ENCODE measurements around the gene BBX. TPM values are rescaled to one million over a fixed set of nuclear protein-coding genes. Genes with fewer than 3 reads are reported as not detected.

The BBX gene
- polyA plus RNA-seq, 6 donors from 2014 or later, result 124 to 158 (median 139) TPM

DNA sequence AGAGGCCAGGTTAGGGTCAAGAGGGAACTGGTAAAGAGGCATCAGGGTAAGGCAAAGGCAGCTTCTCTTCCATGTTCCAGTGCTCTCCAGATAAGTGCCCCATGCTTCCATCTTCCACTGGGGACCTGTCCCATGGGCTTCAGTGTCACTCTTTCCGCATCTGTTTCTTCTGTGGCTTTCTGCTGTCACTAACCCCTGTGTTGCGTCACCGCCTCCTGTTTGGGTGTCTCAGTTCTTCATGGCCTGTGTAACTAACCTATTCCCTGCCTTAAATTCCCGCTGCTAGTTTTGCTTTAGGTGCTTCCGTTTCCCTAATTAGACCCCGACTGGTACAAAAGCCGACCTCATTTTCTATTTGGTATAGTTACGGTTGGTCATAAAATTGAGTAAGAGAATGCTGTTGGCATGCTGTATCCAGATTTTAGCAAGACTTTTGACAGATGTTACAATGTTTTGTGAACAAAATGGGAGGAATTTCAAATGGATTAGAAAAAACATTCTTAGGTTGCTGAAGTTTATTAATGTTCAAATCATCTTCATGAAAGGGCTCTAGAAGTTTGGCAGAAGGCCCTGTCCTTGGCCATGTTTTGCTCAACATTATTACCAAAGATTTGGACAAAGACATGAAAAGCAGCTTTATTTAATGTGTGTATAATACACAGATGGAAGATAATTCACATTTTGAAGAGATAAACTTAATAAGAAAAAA lies 245.3 kb downstream of the BBX start:
- peaks cover 0 to 8% (median 6%) of the 10 kb centered on the region in 7 donors for H3K9me3 Mint-ChIP-seq
- DNase-seq, result no peak
- no peak for ATAC-seq (ENCODE audit: low read depth in 2 of 2)
- H3K27me3 Mint-ChIP-seq, result no peaks in the 10 kb centered on the region
- peaks cover 23 to 32% of the 10 kb centered on the region in 2 donors for H3K36me3 Mint-ChIP-seq
- no peak overlapping the region for H3K4me3 Mint-ChIP-seq
- peaks cover 15 to 21% (median 17%) of the 10 kb centered on the region in 3 donors for H3K4me1 Mint-ChIP-seq
- peak overlapping the region in 4 of 6 donors; percentile 33 to 57 (median 48) for H3K27ac Mint-ChIP-seq

DNA sequence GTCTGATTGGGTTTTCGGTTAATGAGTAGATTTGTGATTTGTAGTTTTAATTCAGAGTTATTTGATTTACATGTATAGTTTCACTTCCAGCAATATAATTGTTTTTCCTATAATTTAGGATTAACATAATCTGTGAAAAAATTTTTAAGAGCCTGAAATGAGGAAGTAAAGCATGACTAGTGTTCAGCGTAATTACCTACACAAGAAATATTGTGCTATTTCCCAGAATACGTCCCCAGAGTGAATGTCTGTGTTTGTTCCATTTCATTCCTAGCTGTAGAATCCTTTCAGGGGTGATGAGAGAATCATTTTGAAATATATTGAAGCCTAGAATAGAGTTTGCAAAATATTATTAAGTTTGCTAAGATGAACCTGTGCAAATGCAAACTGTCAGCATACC lies 247.1 kb downstream of the BBX start:
- ATAC-seq (ENCODE audit: low read depth in 2 of 2), result peak in 1 of 2 donors; percentile 58

DNA sequence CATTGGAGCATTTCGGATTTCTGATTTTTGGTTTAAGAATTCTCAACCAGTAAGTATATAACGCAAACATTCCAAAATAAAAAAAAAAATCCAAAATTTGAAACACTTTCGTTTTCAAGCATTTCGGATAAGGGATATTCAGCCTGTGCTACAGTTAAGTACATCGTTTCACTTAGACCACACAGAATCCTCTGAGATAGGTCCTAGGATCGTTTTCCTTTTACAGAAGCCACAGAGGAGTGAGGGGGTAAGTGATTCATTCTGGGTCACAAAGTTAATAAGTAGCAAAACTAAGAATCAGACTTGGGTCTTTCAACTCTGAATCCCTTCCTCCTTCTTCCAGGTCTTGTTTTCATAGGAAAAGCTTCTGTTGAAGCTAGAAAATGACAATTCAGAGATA lies 249.3 kb downstream of the BBX start:
- Mint-ChIP-seq H3K9me3 (no peaks in the 10 kb centered on the region), H3K27ac (no peak overlapping the region), H3K4me3 (no peak overlapping the region), H3K4me1 (peaks cover 15 to 21% (median 17%) of the 10 kb centered on the region in 3 donors), H3K27me3 (no peaks in the 10 kb centered on the region), H3K36me3 (peaks cover 13 to 14% of the 10 kb centered on the region in 2 donors)
- DNase-seq (no peak), ATAC-seq (ENCODE audit: low read depth in 2 of 2) (no peak)

More for the DNA sequence above, 247.1 kb downstream of the BBX start:
- Mint-ChIP-seq H3K4me3 (peak overlapping the region in 1 of 8 donors; percentile 17), H3K4me1 (peaks cover 15 to 21% (median 17%) of the 10 kb centered on the region in 3 donors), H3K27me3 (no peaks in the 10 kb centered on the region), H3K36me3 (peaks cover 24 to 25% of the 10 kb centered on the region in 2 donors), H3K27ac (peak overlapping the region in 2 of 6 donors; percentile 1 to 46), H3K9me3 (peaks cover 0 to 8% (median 6%) of the 10 kb centered on the region in 7 donors)
- DNase-seq, result no peak

DNA sequence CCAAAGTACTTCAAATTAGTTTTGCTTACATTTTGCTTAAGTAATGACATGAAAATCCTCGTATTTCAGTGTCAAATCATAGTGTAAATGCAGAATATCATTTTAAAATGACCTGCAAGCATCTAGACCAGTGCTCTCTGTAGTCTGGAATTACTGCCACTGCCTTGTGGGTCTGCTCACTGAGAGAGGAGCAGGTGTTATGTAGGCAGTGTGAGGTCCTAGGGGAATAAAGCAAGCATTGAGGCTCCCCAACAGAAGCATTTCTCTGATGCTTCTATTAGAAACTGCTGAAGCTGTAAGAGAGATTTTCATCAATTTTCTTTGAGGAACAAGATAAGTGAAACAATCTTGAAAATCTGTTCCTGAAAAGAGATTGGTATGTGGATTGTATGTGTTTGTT lies 253.2 kb downstream of the BBX start:
- ATAC-seq (ENCODE audit: low read depth in 2 of 2) (no peak), DNase-seq (no peak)
- no peaks in the 10 kb centered on the region for H3K9me3 Mint-ChIP-seq
- no peak overlapping the region for H3K4me3 Mint-ChIP-seq
- peak overlapping the region in 1 of 6 donors; percentile 30 for H3K27ac Mint-ChIP-seq
- H3K27me3 Mint-ChIP-seq, result no peaks in the 10 kb centered on the region
- H3K36me3 Mint-ChIP-seq, result peaks cover 20 to 21% of the 10 kb centered on the region in 2 donors
- no peaks in the 10 kb centered on the region for H3K4me1 Mint-ChIP-seq

DNA sequence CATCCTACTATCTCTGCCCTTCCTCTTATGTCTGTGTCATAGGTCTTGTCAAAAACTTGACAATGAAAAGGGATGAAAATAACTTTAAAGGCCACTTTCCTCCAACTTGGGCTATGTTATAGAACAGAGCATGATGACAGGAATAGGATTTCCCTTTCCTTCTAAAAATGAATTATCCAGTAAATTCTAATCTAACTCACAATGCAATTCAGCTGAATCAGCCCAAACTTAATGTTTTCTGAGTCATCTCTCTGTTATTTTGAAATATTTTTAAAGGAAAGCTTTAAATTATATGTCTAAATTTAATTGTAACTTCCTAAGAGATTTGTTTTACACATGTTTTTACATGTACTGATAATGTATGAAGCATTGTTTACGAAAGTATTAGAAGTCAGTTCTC lies 258.5 kb downstream of the BBX start:
- Mint-ChIP-seq H3K9me3 (no peaks in the 10 kb centered on the region), H3K4me3 (no peak overlapping the region), H3K27me3 (no peaks in the 10 kb centered on the region), H3K27ac (no peak overlapping the region), H3K4me1 (no peaks in the 10 kb centered on the region), H3K36me3 (peaks cover 20 to 41% of the 10 kb centered on the region in 2 donors)
- DNase-seq (no peak), ATAC-seq (ENCODE audit: low read depth in 2 of 2) (no peak)

DNA sequence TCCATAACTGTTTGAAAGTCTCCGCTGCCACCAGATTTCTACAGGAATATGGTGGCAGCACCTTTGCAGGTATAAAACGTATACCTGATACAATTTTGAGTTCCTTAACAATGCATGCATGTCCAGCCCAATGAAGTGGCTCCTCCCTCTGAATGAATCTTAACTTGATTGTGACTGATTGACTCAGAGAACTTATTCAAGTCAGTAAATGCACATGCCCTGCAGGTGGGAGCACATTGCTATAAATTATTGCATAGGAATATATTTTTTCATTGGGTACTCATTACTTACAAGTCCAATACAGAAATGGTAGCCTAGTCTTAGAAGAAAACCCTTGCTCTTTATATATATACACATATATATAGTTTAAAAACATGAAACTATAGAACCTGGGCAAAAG lies 259.3 kb downstream of the BBX start:
- no peak overlapping the region for H3K4me3 Mint-ChIP-seq
- H3K27me3 Mint-ChIP-seq, result no peaks in the 10 kb centered on the region
- H3K4me1 Mint-ChIP-seq, result no peaks in the 10 kb centered on the region
- ATAC-seq (ENCODE audit: low read depth in 2 of 2), result no peak
- H3K9me3 Mint-ChIP-seq, result no peaks in the 10 kb centered on the region
- H3K27ac Mint-ChIP-seq, result no peak overlapping the region
- DNase-seq, result no peak
- H3K36me3 Mint-ChIP-seq, result peaks cover 18 to 49% of the 10 kb centered on the region in 2 donors

- no peak for DNase-seq
- ATAC-seq (ENCODE audit: low read depth in 2 of 2), result no peak
- Mint-ChIP-seq H3K27me3 (no peaks in the 10 kb centered on the region), H3K9me3 (peaks cover 0 to 12% (median 5%) of the 10 kb centered on the region in 7 donors), H3K4me1 (peaks cover 16 to 27% (median 23%) of the 10 kb centered on the region in 3 donors), H3K4me3 (no peak overlapping the region), H3K27ac (peak overlapping the region in 3 of 6 donors; percentile 6 to 37 (median 35)), H3K36me3 (peaks cover 40 to 58% of the 10 kb centered on the region in 2 donors)
These were observed 267.9 kb downstream of the BBX start for GRCh38 chr3:107790612-107791011.

DNA sequence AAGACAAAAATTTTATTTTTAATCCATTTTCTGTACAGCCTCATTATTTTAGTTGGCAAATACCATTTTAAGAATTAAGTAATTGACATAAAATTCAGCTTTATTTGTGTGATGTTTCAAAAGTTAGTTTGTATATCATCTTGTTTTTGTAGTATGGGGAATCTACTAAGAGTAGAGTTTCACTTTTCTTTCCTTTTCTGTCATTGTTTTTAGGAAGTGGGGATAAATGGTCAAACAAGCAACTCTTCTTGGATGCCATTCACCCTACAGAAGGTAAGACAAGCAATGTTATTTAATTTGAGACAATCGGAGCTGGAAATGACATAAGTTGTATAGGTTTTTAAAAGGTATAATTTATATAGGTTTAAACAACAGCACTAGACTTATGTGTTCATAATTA lies 268.3 kb downstream of the BBX start:
- H3K36me3 Mint-ChIP-seq, result peaks cover 42 to 57% of the 10 kb centered on the region in 2 donors
- peaks cover 20 to 31% (median 25%) of the 10 kb centered on the region in 3 donors for H3K4me1 Mint-ChIP-seq
- H3K27me3 Mint-ChIP-seq, result no peaks in the 10 kb centered on the region
- H3K9me3 Mint-ChIP-seq, result peaks cover 0 to 12% (median 5%) of the 10 kb centered on the region in 7 donors
- no peak overlapping the region for H3K4me3 Mint-ChIP-seq
- ATAC-seq (ENCODE audit: low read depth in 2 of 2) (no peak), DNase-seq (no peak)
- peak overlapping the region in 1 of 6 donors; percentile 19 for H3K27ac Mint-ChIP-seq

GRCh38 chr3:107791450-107791849 lies 268.7 kb downstream of the BBX start:
- H3K27ac Mint-ChIP-seq, result peak overlapping the region in 3 of 6 donors; percentile 19 to 86 (median 83)
- peaks cover 0 to 12% (median 5%) of the 10 kb centered on the region in 7 donors for H3K9me3 Mint-ChIP-seq
- H3K4me3 Mint-ChIP-seq, result no peak overlapping the region
- ATAC-seq (ENCODE audit: low read depth in 2 of 2), result no peak
- H3K4me1 Mint-ChIP-seq, result peaks cover 23 to 34% (median 25%) of the 10 kb centered on the region in 3 donors
- peaks cover 42 to 54% of the 10 kb centered on the region in 2 donors for H3K36me3 Mint-ChIP-seq
- no peak for DNase-seq
- no peaks in the 10 kb centered on the region for H3K27me3 Mint-ChIP-seq

DNA sequence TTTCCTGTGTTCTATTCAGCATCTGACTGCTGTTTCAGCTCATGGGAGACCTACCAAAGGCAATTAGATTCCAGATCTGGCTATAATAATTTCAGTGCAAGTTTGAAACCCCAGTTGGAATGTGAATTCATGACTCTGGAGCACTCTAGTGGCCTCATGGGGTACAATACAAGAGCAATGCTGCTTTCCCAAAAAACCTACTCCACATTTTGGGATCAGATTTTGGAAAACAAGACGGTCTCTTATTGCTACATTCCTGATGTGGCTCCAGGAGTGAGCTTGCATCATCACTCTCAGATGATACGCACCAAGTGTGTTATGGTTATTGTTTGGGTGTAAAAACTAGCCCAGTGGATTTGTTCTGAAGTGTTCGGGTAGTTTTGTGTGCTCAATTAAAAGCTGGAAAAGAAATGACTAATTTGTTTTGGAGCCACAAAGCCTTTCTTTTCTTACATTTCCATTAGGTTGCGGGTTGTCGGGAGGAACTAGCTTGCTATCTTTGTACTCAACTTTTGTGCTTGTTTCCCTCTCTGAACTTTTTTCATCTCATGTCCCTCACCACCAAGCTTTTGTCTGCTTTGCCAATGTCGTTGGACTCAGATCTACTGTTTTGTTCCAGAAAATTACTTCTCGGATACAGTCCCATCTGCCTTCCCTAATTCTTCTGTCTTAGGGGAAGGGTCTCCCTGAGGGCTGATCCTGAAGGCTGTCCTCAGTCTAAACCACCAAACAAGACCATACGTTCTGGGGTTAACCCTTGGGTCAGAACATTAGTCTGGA lies 272.1 kb downstream of the BBX start:
- Mint-ChIP-seq H3K4me3 (peak overlapping the region in 3 of 8 donors; percentile 16 to 91 (median 81)), H3K27ac (peak overlapping the region; percentile 33 to 96 (median 88)), H3K4me1 (peaks cover 21 to 32% (median 24%) of the 10 kb centered on the region in 3 donors), H3K27me3 (no peaks in the 10 kb centered on the region), H3K36me3 (peaks cover 19 to 37% of the 10 kb centered on the region in 2 donors), H3K9me3 (peaks cover 0 to 8% (median 4%) of the 10 kb centered on the region in 7 donors)
- DNase-seq (no peak), ATAC-seq (ENCODE audit: low read depth in 2 of 2) (no peak)

DNA sequence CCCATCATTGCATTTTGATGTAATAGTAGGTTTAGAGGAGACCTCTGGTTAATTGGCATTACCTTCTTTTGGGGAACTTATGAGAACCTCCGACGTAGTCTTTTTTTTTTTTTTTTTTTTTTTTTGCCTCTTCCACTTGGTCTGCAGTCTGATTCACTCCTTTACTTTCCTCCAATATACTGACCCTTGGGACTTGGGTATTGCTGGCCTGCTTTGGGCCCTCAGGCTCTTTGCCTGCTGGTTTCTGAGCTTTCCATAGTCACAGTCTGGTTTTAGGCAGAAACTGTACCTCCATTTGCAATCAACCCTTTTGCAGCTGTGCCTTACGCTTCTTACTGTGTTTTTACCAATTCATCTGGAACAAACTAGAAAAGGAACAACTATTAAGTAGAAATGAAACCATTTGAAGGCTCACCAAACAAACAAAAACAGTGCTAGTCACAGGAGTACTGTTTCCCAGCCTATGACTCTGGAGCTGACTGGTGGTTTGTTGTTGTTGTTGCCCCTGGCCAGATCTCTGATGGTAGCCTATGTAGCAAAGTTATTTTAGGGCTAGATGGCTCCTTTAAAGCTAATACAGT lies 272.8 kb downstream of the BBX start:
- ATAC-seq (ENCODE audit: low read depth in 2 of 2) (peak; percentile 76 to 79), DNase-seq (peak; percentile 36)
- Mint-ChIP-seq H3K4me1 (peaks cover 14 to 24% (median 17%) of the 10 kb centered on the region in 3 donors), H3K36me3 (peaks cover 15 to 29% of the 10 kb centered on the region in 2 donors), H3K4me3 (peak overlapping the region; percentile 4 to 91 (median 75)), H3K27ac (peak overlapping the region; percentile 88 to 98 (median 96)), H3K27me3 (no peaks in the 10 kb centered on the region), H3K9me3 (peaks cover 0 to under 1% (median 0%) of the 10 kb centered on the region in 7 donors)

DNA sequence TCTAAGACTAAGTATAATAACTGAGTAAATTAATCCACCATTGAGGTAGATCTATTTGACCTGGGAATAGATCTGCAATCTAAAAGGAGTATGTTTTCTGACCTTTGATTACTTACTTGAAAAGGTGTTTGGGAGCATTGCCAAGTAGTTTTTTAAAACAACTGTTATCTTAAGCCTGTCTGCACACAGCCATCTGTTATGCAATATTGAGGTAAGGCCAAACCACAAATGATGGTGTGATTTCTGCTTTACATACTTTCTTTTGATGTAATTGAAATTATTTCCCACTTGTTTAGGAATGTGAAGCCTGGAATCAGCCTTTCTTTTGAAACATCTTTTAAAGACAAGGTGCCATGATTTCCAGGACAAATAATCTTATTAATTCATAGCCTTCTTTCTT lies 274.0 kb downstream of the BBX start:
- ATAC-seq (ENCODE audit: low read depth in 2 of 2) (no peak), DNase-seq (no peak)
- peaks cover 15 to 21% (median 17%) of the 10 kb centered on the region in 3 donors for H3K4me1 Mint-ChIP-seq
- peak overlapping the region in 1 of 6 donors; percentile 44 for H3K27ac Mint-ChIP-seq
- H3K27me3 Mint-ChIP-seq, result no peaks in the 10 kb centered on the region
- H3K9me3 Mint-ChIP-seq, result no peaks in the 10 kb centered on the region
- H3K4me3 Mint-ChIP-seq, result no peak overlapping the region
- H3K36me3 Mint-ChIP-seq, result peaks cover 20 to 32% of the 10 kb centered on the region in 2 donors

- Mint-ChIP-seq H3K36me3 (peaks cover 22 to 25% of the 10 kb centered on the region in 2 donors), H3K27ac (peak overlapping the region in 3 of 6 donors; percentile 7 to 68 (median 62)), H3K4me3 (no peak overlapping the region), H3K27me3 (no peaks in the 10 kb centered on the region), H3K4me1 (peaks cover 15 to 21% (median 17%) of the 10 kb centered on the region in 3 donors), H3K9me3 (no peaks in the 10 kb centered on the region)
- ATAC-seq (ENCODE audit: low read depth in 2 of 2), result no peak
- no peak for DNase-seq
These were observed 274.8 kb downstream of the BBX start for GRCh38 chr3:107797586-107797985.

Measured in naive B cell (primary cell).